GM19463 (cell line): ENCODE data around the gene TSC22D4.

Experiments used
- ATAC-seq: cut with Tn5 transposase; IDR thresholded peaks from one replicate; pipeline ENCODE4 v1.9.1; 2021; ENCODE audit warnings: mild to moderate bottlenecking, moderate library complexity; ENCODE audit not compliant: unreplicated experiment

Gene TSC22D4

GRCh38 chr7:100493476-100494264 lies 14.7 kb upstream of the TSC22D4 start:
- no peak for ATAC-seq

DNA sequence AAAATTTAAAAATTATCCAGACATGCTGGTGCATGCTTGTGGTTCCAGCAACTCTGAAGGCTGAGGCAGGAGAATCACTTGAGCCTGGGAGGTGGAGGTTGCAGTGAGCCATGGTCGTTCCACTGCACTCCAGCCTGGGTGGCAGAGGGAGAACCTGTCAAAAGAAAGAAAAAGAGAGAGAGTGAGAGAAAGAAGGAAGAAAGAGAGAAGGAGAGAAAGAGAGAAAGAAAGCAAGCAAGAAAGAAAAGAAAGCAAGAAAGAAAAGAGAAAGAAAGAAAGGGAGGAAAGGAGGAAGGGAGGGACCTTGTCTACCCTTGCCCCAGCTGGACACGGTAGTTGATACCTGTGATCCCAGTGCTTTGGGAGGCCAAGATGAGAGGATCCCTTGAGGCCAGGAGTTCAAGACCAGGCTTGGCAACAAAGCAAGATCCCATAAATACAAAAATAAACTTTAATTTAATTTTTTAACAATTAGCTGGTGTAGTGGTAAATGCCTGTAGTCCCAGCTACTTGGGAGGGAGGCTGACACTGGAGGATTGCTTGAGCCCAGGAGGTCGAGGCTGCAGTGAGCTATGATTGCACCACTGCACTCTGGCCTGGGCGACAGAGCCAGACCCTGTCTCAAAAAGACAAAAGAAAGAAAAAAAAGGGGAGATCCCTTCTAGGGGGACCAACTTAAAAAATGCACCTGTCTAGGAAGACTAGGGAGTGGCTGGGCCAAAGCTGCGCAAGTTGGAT lies 13.9 kb upstream of the TSC22D4 start:
- ATAC-seq = no peak

- ATAC-seq = no peak
Measured at GRCh38 chr7:100491192-100491578, 12.2 kb upstream of the TSC22D4 start.

DNA sequence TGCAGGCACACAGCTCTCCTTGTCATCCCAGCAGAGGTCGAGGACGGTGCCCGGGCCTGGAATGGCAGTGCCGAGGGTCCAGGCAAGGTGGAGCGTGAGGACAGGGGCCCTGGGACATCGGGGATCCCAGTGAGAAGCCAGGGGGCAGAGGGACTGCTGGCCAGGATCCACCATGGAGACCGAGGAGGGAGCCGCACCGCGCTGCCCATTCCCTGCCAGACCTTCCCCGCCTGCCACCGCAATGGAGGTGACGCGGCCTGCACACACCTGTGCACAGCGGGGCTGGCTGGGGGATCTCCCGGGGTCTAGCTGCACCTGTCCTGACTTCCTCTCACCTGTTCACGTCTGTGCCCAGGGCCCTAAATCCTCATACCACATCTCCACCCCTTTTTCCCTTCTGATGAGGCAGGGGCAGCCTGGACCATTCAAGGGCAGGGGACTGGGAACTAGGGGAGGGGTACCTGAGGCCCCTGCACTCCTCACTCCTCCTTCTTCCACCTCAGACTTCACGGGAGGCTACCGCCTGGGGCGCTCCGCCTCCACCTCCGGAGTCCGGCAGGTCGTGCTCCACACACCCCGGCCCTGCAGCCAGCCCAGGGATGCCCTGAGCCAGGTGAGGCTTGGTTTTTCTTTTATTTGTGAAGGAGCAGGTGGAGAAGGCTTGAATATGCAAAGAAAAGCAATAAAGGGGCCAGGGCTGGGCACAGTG lies 11.6 kb upstream of the TSC22D4 start:
- ATAC-seq = no peak

GRCh38 chr7:100489824-100490223 lies 10.8 kb upstream of the TSC22D4 start:
- no peak for ATAC-seq

GRCh38 chr7:100489121-100489520 lies 10.1 kb upstream of the TSC22D4 start:
- no peak for ATAC-seq

DNA sequence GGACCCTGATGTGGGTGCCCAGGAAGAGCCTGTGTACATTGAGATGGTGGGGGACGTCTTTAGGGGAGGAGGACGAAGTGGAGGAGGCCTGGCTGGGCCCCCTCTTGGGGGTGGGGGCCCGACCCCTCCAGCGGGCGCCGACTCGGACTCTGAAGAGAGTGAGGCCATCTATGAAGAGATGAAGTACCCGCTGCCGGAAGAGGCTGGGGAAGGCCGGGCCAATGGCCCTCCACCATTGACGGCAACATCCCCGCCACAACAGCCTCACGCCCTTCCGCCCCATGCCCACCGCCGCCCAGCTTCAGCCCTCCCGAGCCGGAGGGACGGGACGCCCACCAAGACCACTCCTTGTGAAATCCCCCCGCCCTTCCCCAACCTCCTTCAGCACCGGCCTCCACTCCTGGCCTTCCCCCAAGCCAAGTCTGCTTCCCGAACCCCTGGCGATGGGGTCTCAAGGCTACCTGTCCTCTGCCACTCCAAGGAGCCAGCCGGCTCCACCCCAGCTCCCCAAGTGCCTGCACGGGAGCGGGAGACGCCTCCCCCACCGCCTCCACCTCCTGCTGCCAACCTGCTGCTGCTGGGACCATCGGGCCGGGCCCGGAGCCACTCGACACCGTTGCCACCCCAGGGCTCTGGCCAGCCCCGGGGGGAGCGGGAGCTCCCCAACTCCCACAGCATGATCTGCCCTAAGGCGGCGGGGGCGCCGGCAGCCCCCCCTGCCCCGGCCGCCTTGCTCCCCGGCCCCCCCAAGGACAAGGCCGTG lies 9.5 kb upstream of the TSC22D4 start:
- no peak for ATAC-seq

DNA sequence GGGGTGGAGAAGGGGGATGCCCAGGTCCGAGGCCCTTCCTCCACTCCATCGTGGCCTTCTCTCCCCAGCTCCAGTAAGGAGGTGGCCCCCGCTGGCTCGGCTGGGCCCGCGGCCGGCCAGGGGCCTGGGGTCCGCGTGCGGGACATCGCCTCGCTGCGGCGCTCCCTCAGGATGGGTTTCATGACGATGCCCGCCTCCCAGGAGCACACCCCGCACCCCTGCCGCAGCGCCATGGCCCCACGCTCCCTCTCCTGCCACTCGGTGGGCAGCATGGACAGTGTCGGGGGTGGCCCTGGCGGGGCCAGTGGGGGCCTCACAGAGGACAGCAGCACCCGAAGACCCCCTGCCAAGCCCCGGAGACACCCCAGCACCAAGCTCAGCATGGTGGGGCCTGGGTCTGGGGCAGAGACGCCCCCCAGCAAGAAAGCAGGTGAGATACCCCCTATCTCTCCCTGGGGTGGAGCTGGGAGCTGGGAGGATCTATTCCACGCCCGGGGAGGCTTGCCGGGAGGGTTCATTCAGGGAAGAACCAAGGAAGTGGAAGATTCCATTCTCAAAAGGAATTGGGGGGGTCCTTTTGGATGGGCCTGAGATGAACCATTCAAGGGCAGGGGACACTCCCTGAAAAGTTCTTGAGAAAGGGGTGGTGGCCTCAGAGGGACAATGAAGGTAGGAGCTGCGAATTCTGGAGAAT lies 7.9 kb upstream of the TSC22D4 start:
- ATAC-seq = no peak

DNA sequence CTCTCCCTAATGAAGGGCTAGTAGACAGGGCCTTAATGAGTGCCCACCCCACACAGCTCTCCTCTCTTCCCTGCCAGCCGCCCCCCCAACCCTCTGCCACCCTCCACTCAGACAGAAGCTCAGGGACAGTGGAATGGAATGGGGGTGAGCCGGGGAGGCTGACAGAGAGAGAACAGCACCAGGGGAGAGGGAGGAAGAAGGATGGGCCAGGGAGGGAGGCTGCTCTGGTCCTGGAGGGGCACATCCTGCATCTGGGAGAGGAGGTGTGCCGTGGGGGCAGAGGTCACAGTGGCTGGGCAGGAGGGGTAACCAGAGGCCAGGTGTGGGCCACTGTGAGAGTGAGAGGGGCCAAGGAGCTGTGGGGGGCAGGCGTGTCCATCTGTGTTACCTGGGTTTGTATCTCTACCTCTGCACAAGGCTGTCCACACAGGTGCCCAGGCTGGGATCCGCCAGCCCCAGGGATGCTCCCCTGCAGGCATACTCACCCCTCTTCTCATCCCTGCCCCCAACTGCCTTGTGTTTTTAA lies 7.2 kb upstream of the TSC22D4 start:
- ATAC-seq = no peak

DNA sequence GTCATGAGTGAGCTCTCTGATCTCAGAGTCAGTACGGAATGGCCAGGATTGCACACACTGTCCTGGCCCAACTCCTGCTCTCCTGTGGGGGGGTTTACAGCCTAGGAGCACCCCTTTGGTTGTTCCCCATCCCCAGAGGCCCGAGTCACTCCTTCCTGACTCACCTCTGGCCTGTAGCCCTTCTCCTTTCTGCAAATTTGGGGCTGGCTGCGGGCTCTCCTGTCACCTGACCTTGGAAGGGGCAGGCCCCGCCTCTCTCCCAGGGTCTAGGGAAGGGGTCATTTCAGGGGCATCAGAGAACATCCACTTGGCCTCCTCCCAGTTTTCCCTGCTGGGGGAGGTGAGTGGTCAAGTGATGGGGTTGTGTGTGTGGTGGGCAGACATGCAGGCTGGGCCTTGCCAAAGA lies 6.5 kb upstream of the TSC22D4 start:
- no peak for ATAC-seq

DNA sequence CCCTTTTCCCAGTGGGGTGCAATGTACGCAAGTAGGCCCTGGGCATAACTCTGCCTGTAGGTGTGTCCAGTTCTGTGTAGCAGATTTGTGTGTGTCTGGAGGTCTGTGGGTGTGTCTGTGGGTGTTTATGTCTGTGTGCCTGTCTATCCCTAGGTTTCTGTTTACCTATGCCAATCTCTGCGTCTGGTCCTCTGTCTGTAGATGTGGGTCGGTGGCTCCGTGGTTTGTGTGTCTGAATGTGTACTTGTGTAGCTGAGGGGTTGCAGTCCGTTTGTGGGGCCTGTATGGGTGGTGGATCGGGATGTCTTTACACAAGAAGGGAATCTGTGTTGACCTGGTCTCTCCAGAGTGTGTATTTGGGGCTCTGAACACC lies 5.6 kb upstream of the TSC22D4 start:
- no peak for ATAC-seq

DNA sequence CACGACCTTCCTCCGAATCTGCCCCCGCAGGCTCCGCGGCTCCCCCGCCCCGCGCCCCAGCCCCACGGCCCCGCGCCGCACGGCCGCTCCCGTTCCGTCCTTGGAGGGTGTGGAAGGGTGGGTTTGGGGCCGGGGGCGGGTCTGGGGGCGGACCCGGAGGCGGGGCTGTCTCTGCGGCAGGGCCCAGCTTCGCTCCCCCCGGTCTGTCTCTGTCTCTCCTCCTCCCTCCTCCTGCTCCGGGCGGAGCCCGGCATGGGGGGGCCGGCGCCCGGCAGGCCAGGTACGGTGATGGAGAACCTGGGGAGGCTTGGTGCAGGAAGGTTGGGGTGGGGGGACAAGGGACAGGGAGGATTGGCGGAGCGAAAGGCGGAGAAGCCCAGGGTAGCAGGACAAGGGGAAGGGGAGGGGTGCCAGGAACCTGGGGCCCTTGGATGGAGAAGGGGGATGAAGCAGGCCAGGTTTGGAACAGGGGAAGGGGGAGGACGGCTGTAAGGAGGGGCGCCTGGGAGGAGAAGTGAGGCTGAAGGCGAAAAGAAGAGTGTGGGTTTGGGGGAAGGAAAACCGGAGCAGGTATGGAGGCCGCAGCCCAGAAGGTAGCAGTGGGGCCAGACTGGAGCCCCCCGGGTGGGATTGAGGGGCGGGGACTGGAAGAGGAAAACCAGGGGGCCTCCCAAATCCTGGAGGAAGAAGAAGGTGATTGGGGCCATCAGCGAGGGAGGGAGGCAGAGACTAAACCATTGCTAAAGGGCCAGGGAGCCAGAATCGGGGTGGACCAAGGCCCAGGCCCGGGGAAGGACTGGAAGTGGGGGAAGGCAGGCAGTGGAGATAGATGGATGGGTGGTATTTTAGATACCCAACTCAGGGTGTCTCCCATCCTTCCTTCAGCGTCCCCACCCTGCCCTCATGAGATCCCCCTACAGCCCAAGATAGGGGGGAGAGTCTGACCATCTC lies 5.0 kb upstream of the TSC22D4 start, which contains the start of gene NYAP1:
Gene NYAP1, plus strand, starts transcription at position 206 of the 951 bp plus-strand sequence. CDS start 1,385 bp downstream, outside the sequence.
- ATAC-seq = peak; percentile 25

DNA sequence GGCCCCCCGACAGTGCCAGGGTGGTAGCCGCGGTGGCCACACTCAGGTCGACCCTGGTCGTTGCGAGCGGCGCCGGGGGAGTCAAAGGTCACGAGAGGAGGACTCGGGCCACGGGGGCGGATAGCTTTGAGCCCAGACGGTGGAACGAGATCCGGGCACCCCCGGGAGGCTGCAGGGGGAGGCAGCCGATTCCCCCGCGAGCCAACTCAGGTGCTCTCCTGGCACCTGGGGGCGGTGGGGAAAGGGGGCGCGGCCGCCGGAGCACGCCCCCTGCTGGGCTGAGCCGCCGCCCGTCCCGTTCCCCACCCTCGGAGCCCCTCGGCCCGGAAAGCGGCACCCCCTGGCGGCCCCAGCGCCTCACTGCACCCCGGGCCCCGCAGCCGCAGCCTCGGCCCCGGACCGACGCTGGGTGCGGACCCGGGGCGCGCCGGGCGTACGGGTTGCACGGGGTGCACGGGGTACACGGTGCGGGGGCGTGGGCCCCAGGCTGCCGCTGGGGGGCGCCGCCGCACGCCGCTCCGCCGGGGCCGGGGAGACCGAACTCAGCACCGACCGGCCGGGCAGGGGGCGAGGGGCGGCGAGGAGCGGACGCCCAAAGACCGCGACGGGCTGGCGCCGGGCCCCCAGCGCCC lies 4.2 kb upstream of the TSC22D4 start:
- ATAC-seq = peak; percentile 54

DNA sequence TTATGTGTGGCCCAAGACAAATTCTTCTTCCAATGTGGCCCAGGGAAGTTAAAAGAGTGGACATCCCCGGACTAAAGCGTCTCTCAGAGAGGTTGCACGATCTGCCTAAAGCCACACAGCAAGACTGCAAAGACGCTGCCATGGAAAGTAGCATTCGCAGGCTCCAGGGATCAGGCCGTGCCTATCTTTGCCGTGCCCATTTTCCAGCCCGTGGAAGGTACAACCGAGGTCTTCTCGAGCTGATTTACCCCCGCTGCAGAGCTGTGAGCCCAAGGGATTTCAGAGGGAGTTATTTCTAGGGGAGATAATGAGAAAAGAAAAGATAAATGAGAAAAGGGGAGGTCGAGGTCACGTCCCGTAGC lies 3.7 kb upstream of the TSC22D4 start:
- no peak for ATAC-seq

GRCh38 chr7:100481466-100481865 lies 2.5 kb upstream of the TSC22D4 start:
- ATAC-seq = no peak

- no peak for ATAC-seq
Measured at GRCh38 chr7:100477871-100478267, 1.1 kb downstream of the TSC22D4 start.

- ATAC-seq = no peak
Measured at GRCh38 chr7:100476903-100477870, 1.8 kb downstream of the TSC22D4 start.
